ENCODE measurements around the gene MLST8.

MLST8 gene

DNA sequence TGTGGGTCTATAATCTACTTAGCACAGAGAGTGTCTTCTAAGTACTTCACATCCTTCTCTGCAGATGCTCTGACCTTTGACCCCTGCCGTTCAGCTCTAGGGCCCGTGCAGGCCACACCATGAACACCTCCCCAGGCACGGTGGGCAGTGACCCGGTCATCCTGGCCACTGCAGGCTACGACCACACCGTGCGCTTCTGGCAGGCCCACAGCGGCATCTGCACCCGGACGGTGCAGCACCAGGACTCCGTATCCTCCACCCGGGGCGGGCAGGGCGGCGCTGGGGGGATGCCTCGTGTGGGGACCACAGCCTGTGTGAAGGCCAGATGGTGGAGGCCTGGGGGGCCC, 686 bp downstream of the MLST8 start:
- Mint-ChIP-seq H3K27me3 (ENCODE audit: low read depth) (peaks cover 4% of the 10 kb centered on the region), H3K4me1 (ENCODE audit: low read depth) (peaks cover 13% of the 10 kb centered on the region), H3K9me3 (no peaks in the 10 kb centered on the region), H3K4me3 (peak overlapping the region; percentile 83), H3K27ac (peak overlapping the region; percentile 62), H3K36me3 (ENCODE audit: low read depth) (peaks cover 10% of the 10 kb centered on the region)

DNA sequence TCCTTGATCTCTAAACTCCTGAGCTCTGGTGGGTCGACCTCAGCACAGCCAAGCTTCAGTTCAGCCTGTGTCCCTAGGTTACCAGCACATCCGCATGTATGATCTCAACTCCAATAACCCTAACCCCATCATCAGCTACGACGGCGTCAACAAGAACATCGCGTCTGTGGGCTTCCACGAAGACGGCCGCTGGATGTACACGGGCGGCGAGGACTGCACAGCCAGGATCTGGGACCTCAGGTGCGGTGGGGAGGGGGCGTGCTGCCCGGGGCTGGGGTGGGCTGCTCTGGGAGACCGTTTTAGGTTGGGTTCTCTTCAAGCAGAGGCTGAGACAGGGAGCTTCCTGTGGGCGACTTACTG, 1.1 kb downstream of the MLST8 start:
- H3K4me1 Mint-ChIP-seq (ENCODE audit: low read depth), result peaks cover 13% of the 10 kb centered on the region
- H3K27ac Mint-ChIP-seq, result peak overlapping the region; percentile 76
- H3K36me3 Mint-ChIP-seq (ENCODE audit: low read depth), result peaks cover 10% of the 10 kb centered on the region
- peaks cover 4% of the 10 kb centered on the region for H3K27me3 Mint-ChIP-seq (ENCODE audit: low read depth)
- H3K4me3 Mint-ChIP-seq, result peak overlapping the region; percentile 83
- no peaks in the 10 kb centered on the region for H3K9me3 Mint-ChIP-seq

DNA sequence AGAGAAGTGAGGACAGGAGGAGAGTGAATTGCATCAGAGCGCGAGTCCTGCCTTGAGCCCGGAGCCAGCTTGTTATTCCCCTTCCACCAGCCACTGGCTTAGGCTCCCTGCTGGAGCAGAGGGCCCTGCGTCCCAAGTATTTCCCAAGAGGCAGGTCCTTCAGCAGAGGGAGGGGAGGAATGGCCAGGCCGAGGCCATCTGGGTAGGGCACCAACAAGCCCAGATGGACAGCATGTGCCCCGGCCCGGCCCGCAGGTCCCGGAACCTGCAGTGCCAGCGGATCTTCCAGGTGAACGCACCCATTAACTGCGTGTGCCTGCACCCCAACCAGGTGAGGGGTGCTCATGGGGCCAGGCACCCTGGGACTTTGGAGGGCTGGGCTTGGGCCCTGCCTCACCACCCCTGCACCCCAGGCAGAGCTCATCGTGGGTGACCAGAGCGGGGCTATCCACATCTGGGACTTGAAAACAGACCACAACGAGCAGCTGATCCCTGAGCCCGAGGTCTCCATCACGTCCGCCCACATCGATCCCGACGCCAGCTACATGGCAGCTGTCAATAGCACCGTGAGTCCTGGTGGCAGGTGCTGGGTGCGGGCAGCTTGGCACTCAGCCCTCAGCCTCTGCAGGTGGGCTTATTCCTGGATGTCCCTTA, 1.7 kb downstream of the MLST8 start:
- Mint-ChIP-seq H3K36me3 (ENCODE audit: low read depth) (peaks cover 10% of the 10 kb centered on the region), H3K4me1 (ENCODE audit: low read depth) (peaks cover 15% of the 10 kb centered on the region), H3K27ac (peak overlapping the region; percentile 42), H3K4me3 (peak overlapping the region; percentile 83), H3K9me3 (no peaks in the 10 kb centered on the region), H3K27me3 (ENCODE audit: low read depth) (peaks cover 4% of the 10 kb centered on the region)

DNA sequence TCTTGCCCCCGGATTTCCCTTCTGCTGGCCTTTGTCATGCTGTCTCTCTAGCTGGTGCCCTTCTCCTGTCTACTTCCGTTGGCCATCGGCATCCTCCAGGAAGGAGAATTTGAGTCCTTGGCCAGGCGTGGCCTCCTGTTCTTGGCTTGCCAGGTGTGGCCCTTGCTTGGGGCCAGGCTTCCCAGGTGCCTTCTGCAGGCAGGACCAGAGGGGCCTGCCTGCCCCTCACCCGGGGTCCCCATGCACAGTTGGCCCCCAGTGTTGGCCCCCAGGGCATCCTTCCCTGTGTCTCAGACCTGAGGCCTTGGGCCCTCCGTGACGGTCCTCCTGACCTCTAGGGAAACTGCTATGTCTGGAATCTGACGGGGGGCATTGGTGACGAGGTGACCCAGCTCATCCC, 2.6 kb downstream of the MLST8 start:
- Mint-ChIP-seq H3K27ac (peak overlapping the region; percentile 42), H3K4me3 (peak overlapping the region; percentile 74), H3K9me3 (no peaks in the 10 kb centered on the region), H3K27me3 (ENCODE audit: low read depth) (no peaks in the 10 kb centered on the region), H3K36me3 (ENCODE audit: low read depth) (peaks cover 8% of the 10 kb centered on the region), H3K4me1 (ENCODE audit: low read depth) (peaks cover 22% of the 10 kb centered on the region)

DNA sequence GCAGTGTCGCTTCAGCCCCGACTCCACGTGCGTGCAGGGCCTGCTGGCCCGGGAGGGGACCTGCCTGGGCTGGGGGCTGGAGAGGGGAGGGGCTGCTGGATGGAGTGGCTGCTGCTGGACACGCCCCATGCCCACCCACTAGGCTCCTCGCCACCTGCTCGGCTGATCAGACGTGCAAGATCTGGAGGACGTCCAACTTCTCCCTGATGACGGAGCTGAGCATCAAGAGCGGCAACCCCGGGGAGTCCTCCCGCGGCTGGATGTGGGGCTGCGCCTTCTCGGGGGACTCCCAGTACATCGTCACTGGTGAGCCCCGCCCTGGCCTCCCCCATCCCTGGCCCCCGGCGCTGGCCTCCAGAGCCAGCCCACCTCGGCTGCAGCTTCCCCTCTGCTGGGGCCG, 3.1 kb downstream of the MLST8 start:
- Mint-ChIP-seq H3K4me1 (ENCODE audit: low read depth) (peaks cover 24% of the 10 kb centered on the region), H3K27me3 (ENCODE audit: low read depth) (no peaks in the 10 kb centered on the region), H3K4me3 (no peak overlapping the region), H3K27ac (no peak overlapping the region), H3K36me3 (ENCODE audit: low read depth) (peaks cover 8% of the 10 kb centered on the region), H3K9me3 (no peaks in the 10 kb centered on the region)

DNA sequence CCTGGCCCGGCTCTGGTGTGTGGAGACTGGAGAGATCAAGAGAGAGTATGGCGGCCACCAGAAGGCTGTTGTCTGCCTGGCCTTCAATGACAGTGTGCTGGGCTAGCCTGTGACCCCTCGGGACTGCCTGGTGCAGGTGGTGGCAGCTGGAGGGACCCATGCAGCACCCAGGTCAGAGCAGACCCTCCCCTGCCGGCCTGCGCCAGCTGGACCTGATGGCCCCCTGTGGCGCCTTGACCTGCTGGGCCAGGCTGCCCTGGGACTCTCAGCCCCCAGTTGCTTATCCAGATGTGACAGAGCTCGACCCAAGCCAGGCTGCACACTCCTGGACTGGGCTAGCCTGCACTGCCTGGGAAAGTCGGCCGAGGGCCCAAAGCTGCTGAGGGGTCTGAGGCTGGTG, 3.5 kb downstream of the MLST8 start:
- H3K27ac Mint-ChIP-seq, result no peak overlapping the region
- peaks cover 8% of the 10 kb centered on the region for H3K36me3 Mint-ChIP-seq (ENCODE audit: low read depth)
- no peak overlapping the region for H3K4me3 Mint-ChIP-seq
- peaks cover 28% of the 10 kb centered on the region for H3K4me1 Mint-ChIP-seq (ENCODE audit: low read depth)
- H3K9me3 Mint-ChIP-seq, result no peaks in the 10 kb centered on the region
- H3K27me3 Mint-ChIP-seq (ENCODE audit: low read depth), result no peaks in the 10 kb centered on the region

DNA sequence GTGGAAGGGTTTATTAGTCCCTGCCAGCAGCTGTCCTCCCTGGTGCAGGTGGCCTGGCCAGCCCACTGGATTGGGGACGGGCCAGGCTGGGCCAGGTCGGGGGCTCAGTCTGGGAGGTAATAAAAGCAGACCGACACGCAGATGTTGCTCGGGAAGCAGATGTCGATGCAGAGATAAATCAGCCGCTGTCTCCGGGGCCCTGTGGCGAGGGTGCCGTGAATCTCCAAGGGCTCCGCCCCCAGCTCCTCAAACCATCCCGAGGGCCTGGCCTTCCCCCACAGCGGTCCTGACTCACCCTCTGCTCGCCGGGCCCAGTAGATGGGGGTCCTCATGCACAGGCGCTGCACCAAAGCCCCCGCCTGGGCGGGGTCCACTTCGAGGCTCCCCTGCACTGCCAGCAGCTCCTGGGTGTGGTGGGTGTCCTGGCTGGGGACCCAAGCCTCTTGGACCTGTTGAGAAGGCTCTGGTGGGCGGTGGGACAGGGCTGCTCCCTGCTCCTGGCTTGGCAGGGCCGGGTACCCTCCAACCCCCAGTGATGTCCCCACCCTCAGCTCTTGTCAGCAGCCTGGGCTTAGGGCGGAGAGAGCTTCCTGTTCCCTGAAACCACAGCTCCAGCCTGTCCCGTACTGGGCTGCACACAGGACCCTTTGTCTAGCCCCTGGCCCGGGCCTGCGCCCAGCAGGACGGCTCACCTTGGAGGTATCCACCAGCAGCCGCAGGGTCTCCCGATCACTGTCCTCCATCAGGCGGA, 4.2 kb downstream of the MLST8 start:
- no peak overlapping the region for H3K27ac Mint-ChIP-seq
- H3K4me1 Mint-ChIP-seq (ENCODE audit: low read depth), result peaks cover 27% of the 10 kb centered on the region
- no peak overlapping the region for H3K4me3 Mint-ChIP-seq
- H3K9me3 Mint-ChIP-seq, result no peaks in the 10 kb centered on the region
- H3K36me3 Mint-ChIP-seq (ENCODE audit: low read depth), result peaks cover 8% of the 10 kb centered on the region
- H3K27me3 Mint-ChIP-seq (ENCODE audit: low read depth), result no peaks in the 10 kb centered on the region

DNA sequence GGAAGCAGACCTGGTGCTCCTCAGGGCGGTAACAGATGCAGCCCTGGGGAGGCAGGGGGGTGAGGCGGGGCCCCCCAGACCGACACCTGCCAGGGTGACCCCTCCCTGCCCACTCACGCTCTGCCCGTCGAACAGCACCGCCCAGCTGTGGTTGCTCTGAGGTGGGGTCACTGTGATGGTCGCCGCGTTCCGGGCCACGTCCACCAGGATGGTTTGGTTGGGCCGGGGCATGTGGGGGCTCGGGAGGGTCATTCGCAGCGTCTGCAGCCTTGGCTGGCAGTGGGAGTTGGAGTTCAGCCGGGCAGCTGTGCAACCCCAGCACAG, 4.7 kb downstream of the MLST8 start:
- H3K27ac Mint-ChIP-seq, result no peak overlapping the region
- no peaks in the 10 kb centered on the region for H3K27me3 Mint-ChIP-seq (ENCODE audit: low read depth)
- H3K4me1 Mint-ChIP-seq (ENCODE audit: low read depth), result peaks cover 24% of the 10 kb centered on the region
- peaks cover 8% of the 10 kb centered on the region for H3K36me3 Mint-ChIP-seq (ENCODE audit: low read depth)
- H3K9me3 Mint-ChIP-seq, result no peaks in the 10 kb centered on the region
- H3K4me3 Mint-ChIP-seq, result no peak overlapping the region

DNA sequence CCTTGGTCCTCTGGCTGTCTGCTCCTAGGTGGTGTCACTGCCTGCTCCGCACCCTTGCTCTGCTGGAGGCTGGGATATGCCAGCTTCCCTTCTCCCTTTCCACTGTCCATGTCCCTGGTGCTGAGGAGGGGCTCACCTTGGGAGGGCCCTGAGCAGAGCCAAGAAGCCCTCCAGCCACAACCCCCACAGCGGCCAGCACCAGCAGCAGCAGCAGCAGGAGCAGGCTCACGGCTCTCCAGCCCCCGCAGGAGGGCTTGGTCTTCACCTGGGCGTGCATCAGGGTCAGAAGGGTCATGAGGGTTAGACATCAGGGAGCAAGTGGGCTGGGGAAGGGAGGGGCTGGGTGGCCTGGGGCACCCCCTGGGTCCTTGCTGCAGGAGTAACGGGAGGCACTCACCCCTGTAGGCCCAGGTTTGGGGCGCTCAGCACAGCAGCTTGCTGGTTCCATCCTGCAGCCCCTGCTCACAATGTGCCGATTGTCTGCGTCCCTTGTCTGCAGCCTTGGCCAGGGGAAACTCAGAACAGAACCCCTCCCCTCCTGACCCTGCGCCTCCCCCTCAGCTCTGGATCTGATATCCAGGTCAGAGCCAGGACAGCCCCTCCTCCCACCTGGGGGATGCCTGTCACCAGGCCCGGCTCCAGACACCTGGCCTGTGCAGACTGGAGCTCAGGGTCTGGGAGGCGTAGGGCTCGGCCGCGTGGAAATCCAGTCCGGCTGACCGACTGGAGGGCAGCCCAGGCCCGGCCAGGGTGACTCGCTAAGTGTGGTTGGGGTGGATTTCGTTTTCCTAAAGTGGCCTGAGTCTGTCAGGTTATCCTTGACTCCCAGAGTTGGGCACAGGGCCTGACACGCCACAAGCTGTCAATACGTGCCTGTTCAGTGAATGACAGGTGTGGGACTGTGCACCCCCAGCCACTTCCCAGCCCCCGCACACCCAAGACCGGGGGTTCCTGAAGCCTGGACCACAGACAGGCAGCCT, 5.4 kb downstream of the MLST8 start, which contains the start of gene BRICD5:
Gene BRICD5, minus strand, starts transcription at position 478 of the 980 bp plus-strand sequence. Its CDS starts 30 bp downstream, at position 448.
- Mint-ChIP-seq H3K4me3 (no peak within 1 kb of the TSS), H3K36me3 (ENCODE audit: low read depth) (peaks cover 8% of the 10 kb centered on the region), H3K27me3 (ENCODE audit: low read depth) (no peaks in the 10 kb centered on the region), H3K9me3 (no peaks in the 10 kb centered on the region), H3K4me1 (ENCODE audit: low read depth) (peaks cover 24% of the 10 kb centered on the region), H3K27ac (no peak within 1 kb of the TSS)

DNA sequence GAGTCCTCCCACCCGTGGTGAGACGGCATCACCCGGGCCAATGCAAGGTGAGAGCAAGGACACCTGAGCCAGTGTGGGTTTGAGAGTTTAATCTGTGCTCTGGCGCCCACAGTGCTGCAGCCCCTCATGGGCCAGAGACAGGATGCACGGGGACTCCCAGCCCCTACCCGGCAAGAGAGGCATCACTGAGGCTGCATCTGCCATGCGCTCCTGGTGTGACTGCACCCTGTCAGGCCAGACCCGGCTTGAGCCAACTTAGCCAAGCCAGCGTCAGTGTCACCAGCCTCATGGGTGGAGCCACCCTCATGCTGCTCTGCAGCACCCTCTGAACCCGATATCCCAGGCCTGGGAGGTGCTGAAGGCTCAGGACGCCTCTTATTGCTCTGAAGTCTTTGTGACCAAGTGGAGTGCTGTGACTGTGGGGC, 6.7 kb downstream of the MLST8 start:
- H3K27me3 Mint-ChIP-seq (ENCODE audit: low read depth), result no peaks in the 10 kb centered on the region
- H3K36me3 Mint-ChIP-seq (ENCODE audit: low read depth), result peaks cover 8% of the 10 kb centered on the region
- no peaks in the 10 kb centered on the region for H3K9me3 Mint-ChIP-seq
- peak overlapping the region; percentile 57 for H3K4me3 Mint-ChIP-seq
- H3K4me1 Mint-ChIP-seq (ENCODE audit: low read depth), result peaks cover 22% of the 10 kb centered on the region
- H3K27ac Mint-ChIP-seq, result peak overlapping the region; percentile 31

DNA sequence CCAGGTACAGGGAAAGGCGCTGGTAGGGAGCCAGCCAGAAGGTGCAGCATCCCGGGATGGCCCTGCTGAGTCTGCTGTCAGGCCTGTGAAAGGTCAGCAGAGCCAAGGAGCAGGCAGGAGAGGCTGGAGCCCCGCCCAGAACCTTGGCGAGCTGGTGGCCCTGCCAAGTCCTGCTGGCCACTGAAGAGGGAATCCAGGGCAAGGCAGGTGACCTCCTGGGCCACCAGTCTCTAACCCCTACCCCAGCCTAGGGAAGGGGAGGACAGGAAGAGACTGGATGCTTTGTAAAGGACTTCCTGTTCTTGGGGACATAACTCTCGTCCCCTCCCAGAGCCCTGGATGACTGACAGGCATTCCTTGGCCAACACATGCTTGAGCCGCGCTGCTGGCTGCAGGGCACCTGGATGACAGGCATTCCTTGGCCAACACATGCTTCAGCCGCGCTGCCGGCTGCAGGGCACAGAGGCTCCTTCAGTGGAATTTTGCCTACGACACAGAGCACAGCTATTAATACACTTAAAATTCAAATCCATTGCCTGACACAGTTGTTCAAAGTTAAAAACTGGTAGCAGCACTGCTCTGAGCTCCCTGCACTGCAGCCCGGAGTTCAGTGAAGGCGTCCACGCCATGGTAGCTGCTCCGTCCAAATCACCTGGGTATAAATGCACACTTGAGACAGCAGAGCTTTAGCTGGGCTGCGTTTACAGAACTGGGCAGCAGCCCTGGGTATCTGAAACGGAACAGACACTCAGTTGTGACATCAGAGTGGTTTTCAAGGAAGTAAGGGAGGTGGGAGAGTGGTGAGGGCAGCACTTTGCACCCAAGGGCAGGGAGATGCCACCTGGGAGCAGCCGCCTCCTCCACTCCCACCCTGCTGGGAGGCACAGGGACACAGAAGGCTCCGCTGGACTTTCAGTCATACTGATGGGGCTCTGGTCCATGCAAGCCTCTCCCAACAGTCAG, 7.4 kb downstream of the MLST8 start:
- H3K36me3 Mint-ChIP-seq (ENCODE audit: low read depth), result peaks cover 4% of the 10 kb centered on the region
- peak overlapping the region; percentile 78 for H3K4me3 Mint-ChIP-seq
- no peaks in the 10 kb centered on the region for H3K27me3 Mint-ChIP-seq (ENCODE audit: low read depth)
- peak overlapping the region; percentile 31 for H3K27ac Mint-ChIP-seq
- no peaks in the 10 kb centered on the region for H3K9me3 Mint-ChIP-seq
- H3K4me1 Mint-ChIP-seq (ENCODE audit: low read depth), result peaks cover 18% of the 10 kb centered on the region

DNA sequence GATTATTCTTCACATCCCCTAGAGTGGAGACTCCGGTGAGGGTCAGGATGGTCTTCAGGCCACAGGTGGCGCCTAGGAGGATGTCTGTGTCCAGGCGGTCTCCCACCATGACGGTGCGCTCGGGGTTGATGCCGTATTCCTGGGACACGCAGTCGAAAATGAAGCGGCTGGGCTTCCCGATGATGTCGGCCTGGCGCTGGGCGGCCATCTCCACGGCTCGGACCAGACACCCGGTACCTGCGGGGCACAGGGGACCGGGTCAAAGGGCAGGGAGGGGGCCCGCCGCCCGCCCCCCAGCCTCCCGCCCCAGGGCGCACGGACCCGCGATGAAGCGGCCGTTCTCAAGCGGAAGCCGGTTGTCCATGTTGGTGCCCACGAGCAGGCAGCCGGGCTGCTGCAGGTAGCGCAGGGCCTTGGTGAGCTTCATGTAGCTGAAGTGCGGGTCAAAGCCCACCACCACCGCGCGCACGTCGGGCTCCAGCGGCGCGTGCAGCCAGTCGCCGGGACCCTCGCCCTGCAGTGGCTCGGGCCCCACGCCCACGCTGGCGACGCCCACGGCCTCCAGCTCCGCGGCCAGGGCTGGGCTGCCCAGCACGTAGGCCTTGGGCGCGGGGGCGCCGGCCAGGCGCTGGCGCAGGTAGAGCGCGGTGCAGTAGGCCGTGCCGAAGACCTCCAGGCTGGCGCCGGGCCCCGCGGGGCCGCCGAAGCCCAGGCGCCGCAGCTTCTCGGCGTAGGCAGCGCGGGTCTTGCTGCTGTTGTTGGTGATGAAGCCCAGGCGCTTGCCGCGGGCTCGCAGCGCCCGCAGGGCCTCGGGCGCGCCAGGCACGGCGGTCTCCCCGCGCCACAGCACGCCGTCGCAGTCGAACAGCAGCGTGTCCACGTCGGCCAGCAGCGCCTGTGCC, 8.8 kb downstream of the MLST8 start:
- peak overlapping the region; percentile 78 for H3K4me3 Mint-ChIP-seq
- H3K36me3 Mint-ChIP-seq (ENCODE audit: low read depth), result no peaks in the 10 kb centered on the region
- no peaks in the 10 kb centered on the region for H3K27me3 Mint-ChIP-seq (ENCODE audit: low read depth)
- no peaks in the 10 kb centered on the region for H3K9me3 Mint-ChIP-seq
- peak overlapping the region; percentile 27 for H3K27ac Mint-ChIP-seq
- H3K4me1 Mint-ChIP-seq (ENCODE audit: low read depth), result peaks cover 16% of the 10 kb centered on the region

DNA sequence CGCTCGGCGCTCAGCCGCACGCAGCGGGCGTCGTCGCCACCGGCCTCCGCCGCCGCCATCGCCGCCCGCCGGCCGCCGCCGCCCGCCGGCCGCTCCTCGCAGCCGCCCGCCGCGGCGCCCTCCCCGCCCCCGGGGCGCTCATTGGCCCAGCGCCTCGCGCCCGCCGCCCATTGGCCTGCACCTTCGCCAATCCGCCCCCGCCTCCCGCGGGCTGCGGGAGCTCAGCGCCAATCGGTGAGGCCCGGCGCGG, 9.4 kb downstream of the MLST8 start, which contains the start of gene PGP:
Gene PGP, minus strand, starts transcription at position 122 of the 250 bp plus-strand sequence. Its CDS starts 63 bp downstream, at position 59.
- Mint-ChIP-seq H3K27ac (peak within 1 kb of the TSS; percentile 88), H3K4me3 (peak within 1 kb of the TSS; percentile 85), H3K4me1 (ENCODE audit: low read depth) (peaks cover 16% of the 10 kb centered on the region), H3K27me3 (ENCODE audit: low read depth) (no peaks in the 10 kb centered on the region), H3K9me3 (no peaks in the 10 kb centered on the region), H3K36me3 (ENCODE audit: low read depth) (no peaks in the 10 kb centered on the region)

Data from T-helper 1 cell treated with Interleukin-12 subunit alpha and Interleukin-12 subunit beta and Interleukin-4 antibody, amounts not matched to agents 30 μg/mL and 1 μg/mL, for 36 hours (primary cell).